Left lung (tissue), 10 donors: ENCODE data around the gene CARMIL1. TPM values are rescaled to one million over a fixed set of nuclear protein-coding genes. Genes with fewer than 3 reads are reported as not detected.

ENCODE experiments used
- ATAC-seq: fragments of 200-7000 bp; cut with Tn5 transposase; one replicate; pipeline ENCODE4 v1.9.1; 2020; ENCODE audit warnings: moderate library complexity
- DNase-seq, 4 donors: peaks; one replicate each; pipeline ENCODE4 v3.0.0-alpha.2; 2013 to 2020
- H3K27ac ChIP-seq, 2 donors: fragments of 200-600 bp; sonication (generic) in 1 of 2; one replicate each; pipeline versions ENCODE4 v1.5.0 to v1.8.0; 2020 to 2021
- H3K27me3 ChIP-seq, 2 donors: fragments of 200-600 bp; sonication (generic) in 1 of 2; one replicate each; pipeline versions ENCODE4 v1.5.0 to v1.8.0; 2020 to 2021
- H3K36me3 ChIP-seq, 2 donors: fragments of 200-600 bp; sonication (generic) in 1 of 2; one replicate each; pipeline versions ENCODE4 v1.5.0 to v1.8.0; 2020 to 2021
- H3K4me1 ChIP-seq, 2 donors: fragments of 200-600 bp; one replicate each; pipeline ENCODE4 v1.8.0; 2021
- H3K4me3 ChIP-seq, 2 donors: fragments of 200-600 bp; sonication (generic) in 1 of 2; one replicate each; pipeline versions ENCODE4 v1.5.0 to v1.8.0; 2020 to 2021; ENCODE audit warnings: mild to moderate bottlenecking in 1 of 2
- H3K9me3 ChIP-seq, 2 donors: fragments of 200-600 bp; sonication (generic) in 1 of 2; one replicate each; pipeline versions ENCODE4 v1.5.0 to v1.8.0; 2020 to 2021
- CTCF ChIP-seq, 2 donors: fragments of 200-600 bp; sonication (generic) in 1 of 2; IDR thresholded peaks; one replicate each; pipeline versions ENCODE4 v1.5.0 to v1.8.0; 2021; ENCODE audit warnings: antibody characterized with exemption in 2 of 2
- intact Hi-C, 2 donors: fragments of 100-400 bp; cut with DNase I; formaldehyde crosslinking; loops; one replicate each; pipeline versions ENCODE4 v1.11.2 to v1.14.2; 2022
- polyA plus RNA-seq, 6 donors: library from polyadenylated mRNA; unstranded; fragments of 120-200 nt; gene quantifications; one replicate each; pipeline ENCODE4 v1.2.1, GENCODE V29; 2013; ENCODE audit not compliant: insufficient read length in 6 of 6
- total RNA-seq, 2 donors: library from RNA; stranded (reverse); fragmentation: NEBNext Ultra II Directional; extraction: Animal tissue kit (Norgen Biotek cat#: 25700); gene quantifications; one replicate each; pipeline ENCODE4 v1.2.1, GENCODE V29; 2021
- donor health status: DM: no; HTN: yes; CAD: no.
- donor health status: DM: no; HTN: no; CAD: no.

The CARMIL1 gene
- total and polyA plus RNA-seq, 8 donors, result 16.4 to 32.8 (median 27.4) TPM

GRCh38 chr6:25645916-25646315 lies 366.7 kb downstream of the CARMIL1 start:
- Histone ChIP-seq H3K4me3 (no peak overlapping the region), H3K36me3 (no peaks in the 10 kb centered on the region), H3K9me3 (no peaks in the 10 kb centered on the region), H3K4me1 (no peaks in the 10 kb centered on the region), H3K27ac (no peak overlapping the region), H3K27me3 (peaks cover 0 to 47% of the 10 kb centered on the region in 2 donors)
- ATAC-seq (no peak), DNase-seq (no peak)
- intact Hi-C loops, result no loop called here
- no peak for TF ChIP-seq CTCF (IDR thresholded peaks at IDR 0.05)

- Histone ChIP-seq H3K9me3 (no peaks in the 10 kb centered on the region), H3K27me3 (peaks cover 10 to 78% of the 10 kb centered on the region in 2 donors), H3K27ac (no peak overlapping the region), H3K36me3 (no peaks in the 10 kb centered on the region), H3K4me1 (no peaks in the 10 kb centered on the region), H3K4me3 (no peak overlapping the region)
- ATAC-seq (no peak), DNase-seq (no peak)
- TF ChIP-seq CTCF (IDR thresholded peaks at IDR 0.05), result no peak
- intact Hi-C loops, result no loop called here
Measured at GRCh38 chr6:25649611-25650010, 370.4 kb downstream of the CARMIL1 start.

GRCh38 chr6:25652007-25652515 lies 372.9 kb downstream of the CARMIL1 start, which contains the start of gene SCGN:
SCGN (plus strand) TSS chr6:25652215; CDS start chr6:25652404, 189 bp downstream.
- ATAC-seq, result peak; percentile 96
- H3K27ac ChIP-seq, result no peak within 1 kb of the TSS
- TF ChIP-seq CTCF (IDR thresholded peaks at IDR 0.05), result no peak

GRCh38 chr6:25655723-25656122 lies 376.5 kb downstream of the CARMIL1 start:
- no peak for TF ChIP-seq CTCF (IDR thresholded peaks at IDR 0.05)
- no peak overlapping the region for H3K27ac ChIP-seq
- H3K4me3 ChIP-seq, result no peak overlapping the region
- H3K9me3 ChIP-seq, result no peaks in the 10 kb centered on the region
- peaks cover 10 to 44% of the 10 kb centered on the region in 2 donors for H3K27me3 ChIP-seq
- ATAC-seq (no peak), DNase-seq (no peak)
- no peaks in the 10 kb centered on the region for H3K4me1 ChIP-seq
- H3K36me3 ChIP-seq, result no peaks in the 10 kb centered on the region
- intact Hi-C loops, result no loop called here

More at GRCh38 chr6:25652007-25652515, 372.9 kb downstream of the CARMIL1 start, which contains the start of gene SCGN:
- intact Hi-C loops, result no loop called here
- H3K4me1 ChIP-seq, result no peaks in the 10 kb centered on the region
- DNase-seq, result peak; percentile 61 to 78 (median 71)
- H3K4me3 ChIP-seq, result no peak within 1 kb of the TSS
- H3K36me3 ChIP-seq, result no peaks in the 10 kb centered on the region
- H3K9me3 ChIP-seq, result no peaks in the 10 kb centered on the region
- peaks cover 10 to 74% of the 10 kb centered on the region in 2 donors for H3K27me3 ChIP-seq

- peaks cover 0 to 14% of the 10 kb centered on the region in 2 donors for H3K27me3 ChIP-seq
- intact Hi-C loops, result no loop called here
- H3K4me1 ChIP-seq, result no peaks in the 10 kb centered on the region
- no peaks in the 10 kb centered on the region for H3K36me3 ChIP-seq
- no peak overlapping the region for H3K27ac ChIP-seq
- DNase-seq, result no peak
- no peaks in the 10 kb centered on the region for H3K9me3 ChIP-seq
- no peak for TF ChIP-seq CTCF (IDR thresholded peaks at IDR 0.05)
- no peak overlapping the region for H3K4me3 ChIP-seq
- no peak for ATAC-seq
Measured at GRCh38 chr6:25659633-25660368, 380.6 kb downstream of the CARMIL1 start.
